Nephron progenitor cell (in vitro differentiated cells): Measurements from ENCODE around the gene SLC25A4.

Experiments
- DNase-seq: peaks from one replicate; pipeline ENCODE4 v3.0.0; 2021
- H3K27ac Mint-ChIP-seq: 2 replicates; pipeline ENCODE4 v1.8.0; 2021; ENCODE audit warnings: mild to moderate bottlenecking, moderate library complexity, mixed read lengths
- H3K27me3 Mint-ChIP-seq: 2 replicates; pipeline ENCODE4 v1.8.0; 2021; ENCODE audit warnings: mild to moderate bottlenecking, low read depth, mixed read lengths; ENCODE audit not compliant: poor library complexity
- H3K36me3 Mint-ChIP-seq: 2 replicates; pipeline ENCODE4 v1.8.0; 2021; ENCODE audit warnings: low read depth, mixed read lengths
- H3K4me1 Mint-ChIP-seq: 2 replicates; pipeline ENCODE4 v1.8.0; 2021; ENCODE audit warnings: mixed read lengths
- H3K4me3 Mint-ChIP-seq: 2 replicates; pipeline ENCODE4 v1.8.0; 2021; ENCODE audit warnings: mild to moderate bottlenecking, moderate library complexity, mixed read lengths
- H3K9me3 Mint-ChIP-seq: 2 replicates; pipeline ENCODE4 v1.8.0; 2021; ENCODE audit warnings: mild to moderate bottlenecking, moderate library complexity, mixed read lengths
- TF ChIP-seq, protein P1 (sequence below): fragments of 200-600 bp; sonication (generic); IDR thresholded peaks from 2 replicates; pipeline ENCODE4 v1.5.0; 2021; ENCODE audit warnings: antibody characterized with exemption

Gene SLC25A4

DNA sequence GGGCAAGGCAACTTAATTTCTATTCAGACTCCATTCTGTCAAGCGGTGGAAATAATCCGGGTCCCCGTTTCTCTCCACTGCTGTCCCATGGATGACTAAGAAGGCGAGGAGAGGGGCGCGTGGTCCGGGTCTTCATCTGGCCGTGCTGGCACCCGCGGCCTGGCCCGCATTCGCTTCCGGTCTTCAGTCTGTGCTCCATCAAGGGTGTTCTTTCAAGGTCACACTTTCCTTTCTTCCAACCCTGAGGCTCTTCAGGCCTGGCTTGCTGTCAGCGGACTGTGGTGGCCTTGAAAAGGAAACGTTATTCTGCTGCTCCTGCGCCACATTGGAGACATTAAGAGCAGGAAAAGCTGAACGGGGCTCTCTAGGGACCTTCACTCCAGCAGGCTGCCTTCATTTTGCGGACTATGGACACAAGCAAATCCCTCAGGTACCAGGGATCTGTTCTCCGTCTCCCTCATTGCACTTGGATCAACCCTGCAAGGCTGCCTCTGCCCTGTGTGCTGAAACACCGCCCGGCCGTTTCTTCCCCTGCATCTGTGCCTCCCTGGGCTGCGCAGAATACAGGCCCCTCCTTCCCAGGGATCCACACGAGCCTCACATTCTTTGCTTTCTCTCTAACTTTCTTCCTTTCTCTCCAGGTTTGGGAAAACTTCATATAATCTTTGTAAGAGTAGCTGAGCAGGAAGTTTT, 5.7 kb upstream of the SLC25A4 start:
- H3K27ac Mint-ChIP-seq: no peak overlapping the region
- TF ChIP-seq, protein P1, sequence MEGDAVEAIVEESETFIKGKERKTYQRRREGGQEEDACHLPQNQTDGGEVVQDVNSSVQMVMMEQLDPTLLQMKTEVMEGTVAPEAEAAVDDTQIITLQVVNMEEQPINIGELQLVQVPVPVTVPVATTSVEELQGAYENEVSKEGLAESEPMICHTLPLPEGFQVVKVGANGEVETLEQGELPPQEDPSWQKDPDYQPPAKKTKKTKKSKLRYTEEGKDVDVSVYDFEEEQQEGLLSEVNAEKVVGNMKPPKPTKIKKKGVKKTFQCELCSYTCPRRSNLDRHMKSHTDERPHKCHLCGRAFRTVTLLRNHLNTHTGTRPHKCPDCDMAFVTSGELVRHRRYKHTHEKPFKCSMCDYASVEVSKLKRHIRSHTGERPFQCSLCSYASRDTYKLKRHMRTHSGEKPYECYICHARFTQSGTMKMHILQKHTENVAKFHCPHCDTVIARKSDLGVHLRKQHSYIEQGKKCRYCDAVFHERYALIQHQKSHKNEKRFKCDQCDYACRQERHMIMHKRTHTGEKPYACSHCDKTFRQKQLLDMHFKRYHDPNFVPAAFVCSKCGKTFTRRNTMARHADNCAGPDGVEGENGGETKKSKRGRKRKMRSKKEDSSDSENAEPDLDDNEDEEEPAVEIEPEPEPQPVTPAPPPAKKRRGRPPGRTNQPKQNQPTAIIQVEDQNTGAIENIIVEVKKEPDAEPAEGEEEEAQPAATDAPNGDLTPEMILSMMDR: no peak
- peaks cover 2% of the 10 kb centered on the region for H3K4me1 Mint-ChIP-seq
- no peaks in the 10 kb centered on the region for H3K9me3 Mint-ChIP-seq
- H3K4me3 Mint-ChIP-seq: no peak overlapping the region
- no peaks in the 10 kb centered on the region for H3K36me3 Mint-ChIP-seq
- H3K27me3 Mint-ChIP-seq: peaks cover 34% of the 10 kb centered on the region
- no peak for DNase-seq

DNA sequence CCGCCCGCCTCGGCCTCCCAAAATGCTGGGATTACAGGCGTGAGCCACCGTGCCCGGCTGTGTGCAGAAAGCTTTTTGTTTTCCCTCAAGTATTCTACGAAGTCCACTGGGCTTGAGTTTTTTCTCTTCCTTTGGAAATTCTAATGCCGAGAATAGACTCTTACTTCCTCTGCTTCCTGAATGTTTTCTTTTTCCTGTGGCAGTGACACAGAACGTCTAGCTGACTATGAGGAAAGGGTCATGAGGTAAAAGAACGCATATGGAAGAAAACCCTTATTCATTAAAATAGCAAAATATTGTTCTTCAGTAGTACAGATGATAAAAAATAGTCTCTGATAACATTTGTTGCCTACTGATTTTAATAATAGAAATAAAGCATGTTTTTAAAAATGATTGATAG, 4.9 kb upstream of the SLC25A4 start:
- no peak overlapping the region for H3K27ac Mint-ChIP-seq
- DNase-seq: no peak
- TF ChIP-seq, protein P1: no peak
- H3K4me3 Mint-ChIP-seq: no peak overlapping the region
- H3K36me3 Mint-ChIP-seq: no peaks in the 10 kb centered on the region
- H3K9me3 Mint-ChIP-seq: no peaks in the 10 kb centered on the region
- H3K4me1 Mint-ChIP-seq: peaks cover 5% of the 10 kb centered on the region
- peaks cover 34% of the 10 kb centered on the region for H3K27me3 Mint-ChIP-seq

DNA sequence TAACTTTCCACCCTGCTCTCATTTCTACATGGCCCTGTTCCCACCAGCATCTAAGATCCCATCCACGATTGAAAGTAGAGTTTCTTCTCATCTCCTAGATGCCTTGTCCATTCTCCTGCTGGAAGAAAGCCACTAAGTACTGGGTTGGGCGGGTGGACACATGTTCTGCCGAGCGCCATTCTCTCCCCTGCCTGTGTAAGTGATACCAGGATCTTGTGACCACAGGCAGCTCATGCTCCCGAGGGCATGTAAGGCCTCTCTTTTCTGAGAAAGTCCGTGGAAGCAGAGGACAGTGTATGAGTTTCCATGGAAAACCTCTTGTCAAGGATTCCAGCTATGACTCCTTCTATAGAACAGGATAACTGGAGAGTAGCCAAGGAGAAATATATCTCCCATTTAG, 3.3 kb upstream of the SLC25A4 start:
- Mint-ChIP-seq H3K27ac (no peak overlapping the region), H3K4me3 (no peak overlapping the region), H3K27me3 (peaks cover 42% of the 10 kb centered on the region), H3K36me3 (peaks cover under 1% of the 10 kb centered on the region), H3K9me3 (no peaks in the 10 kb centered on the region), H3K4me1 (peaks cover 18% of the 10 kb centered on the region)
- TF ChIP-seq, protein P1: no peak
- no peak for DNase-seq

DNA sequence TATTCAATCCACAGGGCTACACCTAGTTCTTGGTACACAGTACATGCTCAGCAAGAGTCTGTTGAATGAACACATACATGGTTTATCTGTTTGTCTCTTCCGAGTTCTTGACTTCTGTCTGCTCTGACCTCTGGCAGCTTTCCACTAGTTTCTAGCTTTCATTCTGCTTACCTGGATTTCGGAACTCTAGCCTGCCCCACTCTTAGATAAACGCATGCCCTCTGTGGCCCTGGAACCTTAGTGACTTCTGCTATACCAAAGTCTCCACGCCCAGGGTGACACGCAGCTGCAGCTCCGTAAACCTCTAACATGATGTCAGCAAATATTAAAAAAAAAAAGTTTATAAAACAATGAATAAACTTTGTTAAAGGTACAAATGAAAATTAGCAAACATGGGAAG, 1.3 kb upstream of the SLC25A4 start:
- TF ChIP-seq, protein P1: no peak
- Mint-ChIP-seq H3K36me3 (peaks cover 14% of the 10 kb centered on the region), H3K9me3 (no peaks in the 10 kb centered on the region), H3K27me3 (peaks cover 39% of the 10 kb centered on the region), H3K4me1 (peaks cover 23% of the 10 kb centered on the region), H3K4me3 (peak overlapping the region; percentile 58), H3K27ac (no peak overlapping the region)
- no peak for DNase-seq

DNA sequence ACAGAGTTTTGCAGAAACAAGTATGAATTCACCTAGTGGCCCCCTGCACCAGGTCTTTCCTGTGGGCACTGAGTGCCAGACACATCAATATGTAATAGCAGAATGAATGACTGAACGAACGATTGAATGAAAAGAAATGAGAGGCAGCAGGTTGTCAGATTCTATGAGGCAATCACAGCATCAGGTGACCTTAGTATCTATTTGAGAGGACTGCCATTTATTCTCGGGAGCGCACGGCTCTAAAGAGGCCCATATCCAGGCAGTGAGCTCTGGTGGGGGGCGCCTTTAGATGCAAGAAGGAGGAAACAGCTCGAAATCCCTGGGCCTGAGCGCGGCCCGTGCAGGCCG, 528 bp upstream of the SLC25A4 start:
- Mint-ChIP-seq H3K4me1 (peaks cover 23% of the 10 kb centered on the region), H3K27ac (no peak overlapping the region), H3K27me3 (peaks cover 35% of the 10 kb centered on the region), H3K9me3 (no peaks in the 10 kb centered on the region), H3K36me3 (peaks cover 18% of the 10 kb centered on the region), H3K4me3 (peak overlapping the region; percentile 86)
- TF ChIP-seq, protein P1: no peak
- no peak for DNase-seq

DNA sequence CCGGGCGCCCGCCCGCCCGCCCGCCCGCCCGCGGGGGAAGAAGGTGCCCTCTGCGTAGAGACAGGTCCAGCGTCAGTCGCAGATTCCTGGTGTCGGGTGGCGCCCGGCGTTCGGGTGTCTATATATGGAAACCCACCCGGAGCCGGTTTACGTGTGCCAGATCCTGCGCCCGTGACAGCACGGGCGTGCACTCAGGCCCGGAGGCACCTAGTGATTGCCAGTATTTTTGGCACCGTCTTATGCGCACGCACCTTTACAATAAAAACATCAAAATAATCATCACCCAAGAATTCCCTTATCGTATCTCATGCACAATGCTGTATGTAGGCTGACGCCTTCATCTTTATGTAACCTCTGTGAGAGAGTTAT, 519 bp downstream of the SLC25A4 start:
- Mint-ChIP-seq H3K36me3 (peaks cover 18% of the 10 kb centered on the region), H3K9me3 (no peaks in the 10 kb centered on the region), H3K4me1 (peaks cover 23% of the 10 kb centered on the region), H3K27ac (no peak overlapping the region), H3K27me3 (peaks cover 33% of the 10 kb centered on the region), H3K4me3 (peak overlapping the region; percentile 90)
- no peak for DNase-seq
- TF ChIP-seq, protein P1: no peak
